GM23338 (cell line): ENCODE results near the gene STX5.
"Not testable (repeated sequence)": the region's sequence is repeated elsewhere in the genome, so short reads cannot be mapped to it uniquely, and the experiment has no call there.

Source experiments
- CREB1 ChIP-seq: fragments of 250-450 bp; sonication (Bioruptor Pico); IDR thresholded peaks from 2 replicates; pipeline ENCODE4 v1.5.0; 2020; ENCODE audit warnings: low read depth, mild to moderate bottlenecking, moderate library complexity
- EZH2 ChIP-seq: fragments of 200-600 bp; sonication (generic); IDR thresholded peaks from one replicate; pipeline ENCODE4 v1.8.0; 2017; ENCODE audit warnings: antibody characterized with exemption, mild to moderate bottlenecking, low read depth; ENCODE audit not compliant: unreplicated experiment
- EZH2phosphoT487 ChIP-seq: fragments of 200-600 bp; sonication (generic); IDR thresholded peaks from one replicate; pipeline ENCODE4 v1.8.1; 2018; ENCODE audit warnings: antibody characterized with exemption; ENCODE audit not compliant: unreplicated experiment
- JUNB ChIP-seq: IDR thresholded peaks from one replicate; pipeline ENCODE4 v1.6.1; 2016; ENCODE audit warnings: antibody characterized with exemption; ENCODE audit not compliant: unreplicated experiment
- NANOG ChIP-seq: IDR thresholded peaks from 2 replicates; pipeline ENCODE4 v1.6.1; 2016; ENCODE audit warnings: antibody characterized with exemption, borderline replicate concordance
- POLR2AphosphoS5 ChIP-seq: IDR thresholded peaks from 2 replicates; pipeline ENCODE4 v1.6.1; 2016; ENCODE audit warnings: antibody characterized with exemption, low read depth
- STAT1 ChIP-seq: IDR thresholded peaks from one replicate; pipeline ENCODE4 v1.6.1; 2016; ENCODE audit warnings: antibody characterized with exemption; ENCODE audit not compliant: unreplicated experiment
- ZNF114 ChIP-seq: fragments of 250-450 bp; sonication (Bioruptor Pico); IDR thresholded peaks from 2 replicates; pipeline ENCODE4 v1.5.0; 2020; ENCODE audit warnings: mild to moderate bottlenecking, moderate library complexity
- TF ChIP-seq, protein P1 (sequence below), 2 experiments: fragments of 200-600 bp in 1 of 2; sonication (generic) in 1 of 2; conservative IDR thresholded peaks; 2 replicates each; pipeline versions ENCODE4 v1.5.1 to v1.6.1; 2016 to 2017; ENCODE audit warnings: antibody characterized with exemption in 2 of 2, low read depth in 2 of 2, mild to moderate bottlenecking in 2 of 2, moderate library complexity in 1 of 2
- TF ChIP-seq, protein P2 (sequence below): IDR thresholded peaks from one replicate; pipeline ENCODE4 v1.6.1; 2018; ENCODE audit warnings: antibody characterized with exemption; ENCODE audit not compliant: unreplicated experiment

DNA sequence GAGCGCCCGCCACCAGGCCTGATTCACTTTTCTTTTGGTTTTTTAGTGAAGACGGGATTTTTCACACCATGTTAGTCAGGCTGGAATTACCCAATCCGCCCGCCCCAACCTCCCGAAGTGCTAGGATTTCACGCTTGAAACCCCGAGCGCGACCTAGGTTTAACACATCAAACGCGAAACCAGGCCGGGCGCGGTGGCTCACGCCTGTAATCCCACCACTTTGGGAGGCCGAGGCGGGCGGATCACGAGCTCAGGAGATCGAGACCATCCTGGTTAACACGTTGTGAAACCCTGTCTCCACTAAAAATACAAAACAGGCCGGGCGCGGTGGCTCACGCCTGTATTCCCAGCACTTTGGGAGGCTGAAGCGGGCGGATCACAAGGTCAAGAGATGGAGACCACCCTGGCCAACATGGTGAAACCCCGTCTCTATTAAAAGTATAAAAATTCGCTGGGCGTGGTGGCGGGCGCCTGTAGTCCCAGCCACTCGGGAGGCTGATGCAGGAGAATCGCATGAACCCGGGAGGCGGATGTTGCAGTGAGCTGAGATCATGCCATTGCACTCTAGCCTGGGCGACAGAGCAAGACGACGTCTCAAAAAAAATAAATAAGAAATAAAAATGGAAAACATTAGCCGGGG lies 9.0 kb upstream of the STX5 start:
- TF ChIP-seq, protein P1, sequence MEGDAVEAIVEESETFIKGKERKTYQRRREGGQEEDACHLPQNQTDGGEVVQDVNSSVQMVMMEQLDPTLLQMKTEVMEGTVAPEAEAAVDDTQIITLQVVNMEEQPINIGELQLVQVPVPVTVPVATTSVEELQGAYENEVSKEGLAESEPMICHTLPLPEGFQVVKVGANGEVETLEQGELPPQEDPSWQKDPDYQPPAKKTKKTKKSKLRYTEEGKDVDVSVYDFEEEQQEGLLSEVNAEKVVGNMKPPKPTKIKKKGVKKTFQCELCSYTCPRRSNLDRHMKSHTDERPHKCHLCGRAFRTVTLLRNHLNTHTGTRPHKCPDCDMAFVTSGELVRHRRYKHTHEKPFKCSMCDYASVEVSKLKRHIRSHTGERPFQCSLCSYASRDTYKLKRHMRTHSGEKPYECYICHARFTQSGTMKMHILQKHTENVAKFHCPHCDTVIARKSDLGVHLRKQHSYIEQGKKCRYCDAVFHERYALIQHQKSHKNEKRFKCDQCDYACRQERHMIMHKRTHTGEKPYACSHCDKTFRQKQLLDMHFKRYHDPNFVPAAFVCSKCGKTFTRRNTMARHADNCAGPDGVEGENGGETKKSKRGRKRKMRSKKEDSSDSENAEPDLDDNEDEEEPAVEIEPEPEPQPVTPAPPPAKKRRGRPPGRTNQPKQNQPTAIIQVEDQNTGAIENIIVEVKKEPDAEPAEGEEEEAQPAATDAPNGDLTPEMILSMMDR (conservative IDR thresholded peaks at IDR 0.05; ENCODE audit: low read depth in 2 of 2) = not testable (repeated sequence)
- TF ChIP-seq, protein P2, sequence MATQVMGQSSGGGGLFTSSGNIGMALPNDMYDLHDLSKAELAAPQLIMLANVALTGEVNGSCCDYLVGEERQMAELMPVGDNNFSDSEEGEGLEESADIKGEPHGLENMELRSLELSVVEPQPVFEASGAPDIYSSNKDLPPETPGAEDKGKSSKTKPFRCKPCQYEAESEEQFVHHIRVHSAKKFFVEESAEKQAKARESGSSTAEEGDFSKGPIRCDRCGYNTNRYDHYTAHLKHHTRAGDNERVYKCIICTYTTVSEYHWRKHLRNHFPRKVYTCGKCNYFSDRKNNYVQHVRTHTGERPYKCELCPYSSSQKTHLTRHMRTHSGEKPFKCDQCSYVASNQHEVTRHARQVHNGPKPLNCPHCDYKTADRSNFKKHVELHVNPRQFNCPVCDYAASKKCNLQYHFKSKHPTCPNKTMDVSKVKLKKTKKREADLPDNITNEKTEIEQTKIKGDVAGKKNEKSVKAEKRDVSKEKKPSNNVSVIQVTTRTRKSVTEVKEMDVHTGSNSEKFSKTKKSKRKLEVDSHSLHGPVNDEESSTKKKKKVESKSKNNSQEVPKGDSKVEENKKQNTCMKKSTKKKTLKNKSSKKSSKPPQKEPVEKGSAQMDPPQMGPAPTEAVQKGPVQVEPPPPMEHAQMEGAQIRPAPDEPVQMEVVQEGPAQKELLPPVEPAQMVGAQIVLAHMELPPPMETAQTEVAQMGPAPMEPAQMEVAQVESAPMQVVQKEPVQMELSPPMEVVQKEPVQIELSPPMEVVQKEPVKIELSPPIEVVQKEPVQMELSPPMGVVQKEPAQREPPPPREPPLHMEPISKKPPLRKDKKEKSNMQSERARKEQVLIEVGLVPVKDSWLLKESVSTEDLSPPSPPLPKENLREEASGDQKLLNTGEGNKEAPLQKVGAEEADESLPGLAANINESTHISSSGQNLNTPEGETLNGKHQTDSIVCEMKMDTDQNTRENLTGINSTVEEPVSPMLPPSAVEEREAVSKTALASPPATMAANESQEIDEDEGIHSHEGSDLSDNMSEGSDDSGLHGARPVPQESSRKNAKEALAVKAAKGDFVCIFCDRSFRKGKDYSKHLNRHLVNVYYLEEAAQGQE = not testable (repeated sequence)
- not testable (repeated sequence) for TF ChIP-seq EZH2phosphoT487; STAT1; POLR2AphosphoS5; ZNF114 (CRISPR knock-in tag); EZH2; CREB1; JUNB; NANOG
